GM12878 (cell line): ENCODE measurements around the gene NDC80. TPM values are rescaled to one million over a fixed set of nuclear protein-coding genes. Genes with fewer than 3 reads are reported as not detected.
"Not testable (repeated sequence)": the region's sequence is repeated elsewhere in the genome, so short reads cannot be mapped to it uniquely, and the experiment has no call there.

Experiments used
- ATAC-seq: fragments of 200-7000 bp; cut with Tn5 transposase; 3 replicates; pipeline ENCODE4 v1.9.1; 2020; ENCODE audit warnings: mild to moderate bottlenecking, moderate library complexity
- BruUV-seq: library from RNA; stranded (reverse); fragments of 400-500 nt; replicated peaks from 2 replicates; lab custom pipeline; 2021; lab: Mats Ljungman, UMichigan
- CTCF ChIA-PET: fragments of 300-600 bp; sonication (Branson Sonifier 250); formaldehyde crosslinking; extraction: SDS; loops from one replicate; lab custom pipeline; 2021; ENCODE audit warnings: inconsistent platforms; lab: Yijun Ruan, JAX
- POLR2A ChIA-PET: fragments of 350-600 bp; formaldehyde crosslinking; extraction: SDS; loops from one replicate; lab custom pipeline; 2021; ENCODE audit warnings: inconsistent platforms; lab: Charles Lee
- RAD21 ChIA-PET: fragments of 300-600 bp; sonication (Branson Sonifier 250); formaldehyde crosslinking; loops from one replicate; lab custom pipeline; 2023; ENCODE audit warnings: antibody characterized with exemption; ENCODE audit not compliant: unreplicated experiment; lab: Charles Lee
- SMC1A ChIA-PET: fragments of 300-600 bp; sonication (Branson Sonifier 250); formaldehyde crosslinking; loops from one replicate; lab custom pipeline; 2023; ENCODE audit not compliant: unreplicated experiment, uncharacterized antibody; lab: Charles Lee
- DNase-seq: peaks from one replicate; pipeline ENCODE4 v3.0.0-alpha.2; 2011; ENCODE audit warnings: low read depth, low spot score
- FAIRE-seq: peaks from 3 replicates; lab custom pipeline; 2011; peaks lifted over from hg19 to GRCh38; lab: Jason Lieb, UNC
- H2AFZ ChIP-seq: 2 replicates; pipeline ENCODE4 v1.6.0; 2011; ENCODE audit warnings: low read depth, low read length, control low read depth; ENCODE audit not compliant: control insufficient read depth
- H3K27ac ChIP-seq: 2 replicates; pipeline ENCODE4 v1.5.1; 2011; ENCODE audit warnings: control low read depth; ENCODE audit not compliant: control insufficient read depth, insufficient read depth
- H3K27me3 ChIP-seq, 2 experiments: replicated peaks in 1 of 2; 2 replicates each; pipeline versions ENCODE4 v1.6.0 to v1.6.1; 2011; ENCODE audit warnings: low read length in 1 of 2; ENCODE audit not compliant: control insufficient read depth in 2 of 2, insufficient read depth in 2 of 2
- H3K36me3 ChIP-seq, 2 experiments: 2 replicates each; pipeline ENCODE4 v1.5.1; 2011; ENCODE audit warnings: low read length in 1 of 2; ENCODE audit not compliant: control insufficient read depth in 2 of 2, insufficient read depth in 2 of 2
- H3K4me1 ChIP-seq: 2 replicates; pipeline ENCODE4 v1.6.1; 2011; ENCODE audit warnings: mild to moderate bottlenecking, low read length, moderate library complexity, mixed read lengths; ENCODE audit not compliant: control insufficient read depth, insufficient read depth
- H3K4me2 ChIP-seq: 2 replicates; pipeline ENCODE4 v1.6.0; 2011; ENCODE audit warnings: control low read depth; ENCODE audit not compliant: control insufficient read depth, insufficient read depth
- H3K4me3 ChIP-seq: fragments of 200-600 bp; sonication (generic); 2 replicates; pipeline ENCODE4 v1.5.1; 2016
- H3K79me2 ChIP-seq: 2 replicates; pipeline ENCODE4 v1.6.0; 2011; ENCODE audit warnings: low read length; ENCODE audit not compliant: control insufficient read depth, insufficient read depth
- H3K9ac ChIP-seq: 2 replicates; pipeline ENCODE4 v1.8.0; 2011; ENCODE audit warnings: low read length, control low read depth, mixed read lengths; ENCODE audit not compliant: control insufficient read depth, insufficient read depth
- H3K9me3 ChIP-seq: replicated peaks from 3 replicates; pipeline ENCODE4 v1.5.1; 2011; ENCODE audit warnings: mild to moderate bottlenecking, low read length; ENCODE audit not compliant: control insufficient read depth, insufficient read depth
- H4K20me1 ChIP-seq: 2 replicates; pipeline ENCODE4 v1.6.0; 2011; ENCODE audit not compliant: control insufficient read depth, insufficient read depth
- RAD21 ChIP-seq: IDR thresholded peaks from 2 replicates; pipeline ENCODE4 v1.6.1; 2011; ENCODE audit warnings: mild to moderate bottlenecking, low read depth, low read length, moderate library complexity; ENCODE audit not compliant: insufficient read depth
- SMC3 ChIP-seq: IDR thresholded peaks from 2 replicates; pipeline ENCODE4 v1.6.1; 2011; ENCODE audit warnings: low read length, improper control_type of control experiment, borderline replicate concordance
- WGBS: methylation state at CpG from one replicate; pipeline ENCODE4 v1.1.6; 2016; ENCODE audit warnings: low lambda C conversion rate; ENCODE audit not compliant: insufficient replicate concordance, insufficient coverage; ENCODE audit errors: missing lambda C conversion rate; 5-methylcytosine and 5-hydroxymethylcytosine counted together
- in situ Hi-C: fragments of 300-500 bp; cut with MboI; formaldehyde crosslinking; loops from 9 replicates; pipeline ENCODE4 v1.14.3; 2018; ENCODE audit warnings: mixed read lengths
- intact Hi-C: fragments of 100-400 bp; cut with micrococcal nuclease; formaldehyde crosslinking; loops from one replicate; pipeline ENCODE4 v1.14.2; 2022; ENCODE audit not compliant: unreplicated experiment
- polyA plus RNA-seq, 11 experiments: library from polyadenylated mRNA; depleted of rRNA in 4 of 11; unstranded in 6 of 11; stranded (reverse) in 5 of 11; fragments of >200 nt; fragmentation: Nextera tagmentation in 4 of 11; fragmentation: Illumina TruSeq in 1 of 11; extraction: Ambion mirVana in 4 of 11; extraction: Trizol in 1 of 11; gene quantifications; 1 replicate in 1 of 11; 2 replicates in 10 of 11; pipeline versions ENCODE4 v1.2.1 to v1.2.3, GENCODE V29; 2011 to 2016; ENCODE audit warnings: inconsistent platforms in 2 of 11, missing spikeins in 2 of 11, low read depth in 1 of 11
- total RNA-seq, 4 experiments: library from RNA; depleted of rRNA in 3 of 4; stranded (reverse); fragments of >200 nt in 3 of 4; fragmentation: Illumina TruSeq in 1 of 4; extraction: Trizol in 1 of 4; gene quantifications; 2 replicates each; pipeline versions ENCODE4 v1.2.1 to v1.2.3, GENCODE V29; 2013 to 2021
- TF ChIP-seq, protein P1 (sequence below), 3 experiments: IDR thresholded peaks in 2 of 3; conservative IDR thresholded peaks in 1 of 3; 2 replicates each; pipeline ENCODE4 v1.5.1; 2011; ENCODE audit warnings: low read depth in 3 of 3, low read length in 3 of 3, mild to moderate bottlenecking in 3 of 3, control low read depth in 2 of 3, moderate library complexity in 2 of 3, inconsistent platforms in 1 of 3, mixed read lengths in 1 of 3; ENCODE audit not compliant: control insufficient read depth in 2 of 3, insufficient read depth in 1 of 3; ENCODE audit errors: extremely low read depth in 1 of 3
- TF ChIP-seq, protein P2 (sequence below): fragments of 450-650 bp; IDR thresholded peaks from 2 replicates; pipeline ENCODE4 v1.6.1; 2017; ENCODE audit warnings: mild to moderate bottlenecking, moderate library complexity

The NDC80 gene
- total and polyA plus RNA-seq, 10 of the 15 experiments (the other 5 are each of a cell fraction or from before 2014, with no cell fraction given): 36.5 to 80.8 (median 54.7) TPM

- intact Hi-C loops: loop anchor here (1.0 to 10.0 kb wide), 4 partner anchors 205 to 955 kb away; no protein-coding TSS in a partner anchor
- WGBS: no CpG with 5 or more reads among the region's 3 CpGs
- H3K27ac ChIP-seq, BruUV-seq, in situ Hi-C loops, H3K27me3 ChIP-seq, DNase-seq, H3K4me2 ChIP-seq, H3K9ac ChIP-seq, H3K4me3 ChIP-seq, H4K20me1 ChIP-seq, H3K79me2 ChIP-seq, H3K36me3 ChIP-seq, H3K4me1 ChIP-seq, H2AFZ ChIP-seq, H3K9me3 ChIP-seq: not testable (repeated sequence)
- TF ChIP-seq, protein P1, sequence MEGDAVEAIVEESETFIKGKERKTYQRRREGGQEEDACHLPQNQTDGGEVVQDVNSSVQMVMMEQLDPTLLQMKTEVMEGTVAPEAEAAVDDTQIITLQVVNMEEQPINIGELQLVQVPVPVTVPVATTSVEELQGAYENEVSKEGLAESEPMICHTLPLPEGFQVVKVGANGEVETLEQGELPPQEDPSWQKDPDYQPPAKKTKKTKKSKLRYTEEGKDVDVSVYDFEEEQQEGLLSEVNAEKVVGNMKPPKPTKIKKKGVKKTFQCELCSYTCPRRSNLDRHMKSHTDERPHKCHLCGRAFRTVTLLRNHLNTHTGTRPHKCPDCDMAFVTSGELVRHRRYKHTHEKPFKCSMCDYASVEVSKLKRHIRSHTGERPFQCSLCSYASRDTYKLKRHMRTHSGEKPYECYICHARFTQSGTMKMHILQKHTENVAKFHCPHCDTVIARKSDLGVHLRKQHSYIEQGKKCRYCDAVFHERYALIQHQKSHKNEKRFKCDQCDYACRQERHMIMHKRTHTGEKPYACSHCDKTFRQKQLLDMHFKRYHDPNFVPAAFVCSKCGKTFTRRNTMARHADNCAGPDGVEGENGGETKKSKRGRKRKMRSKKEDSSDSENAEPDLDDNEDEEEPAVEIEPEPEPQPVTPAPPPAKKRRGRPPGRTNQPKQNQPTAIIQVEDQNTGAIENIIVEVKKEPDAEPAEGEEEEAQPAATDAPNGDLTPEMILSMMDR (IDR thresholded peaks at IDR 0.05 in 2 of 3, conservative IDR thresholded peaks at IDR 0.05 in 1 of 3; ENCODE audit: control insufficient read depth in 2 of 3, extremely low read depth in 1 of 3, insufficient read depth in 1 of 3, low read depth in 3 of 3, low read length in 3 of 3): peak; percentile 48 to 66 (median 53); a peak in 5 of 6 replicates
- TF ChIP-seq RAD21: peak; percentile 80
- TF ChIP-seq, protein P2, sequence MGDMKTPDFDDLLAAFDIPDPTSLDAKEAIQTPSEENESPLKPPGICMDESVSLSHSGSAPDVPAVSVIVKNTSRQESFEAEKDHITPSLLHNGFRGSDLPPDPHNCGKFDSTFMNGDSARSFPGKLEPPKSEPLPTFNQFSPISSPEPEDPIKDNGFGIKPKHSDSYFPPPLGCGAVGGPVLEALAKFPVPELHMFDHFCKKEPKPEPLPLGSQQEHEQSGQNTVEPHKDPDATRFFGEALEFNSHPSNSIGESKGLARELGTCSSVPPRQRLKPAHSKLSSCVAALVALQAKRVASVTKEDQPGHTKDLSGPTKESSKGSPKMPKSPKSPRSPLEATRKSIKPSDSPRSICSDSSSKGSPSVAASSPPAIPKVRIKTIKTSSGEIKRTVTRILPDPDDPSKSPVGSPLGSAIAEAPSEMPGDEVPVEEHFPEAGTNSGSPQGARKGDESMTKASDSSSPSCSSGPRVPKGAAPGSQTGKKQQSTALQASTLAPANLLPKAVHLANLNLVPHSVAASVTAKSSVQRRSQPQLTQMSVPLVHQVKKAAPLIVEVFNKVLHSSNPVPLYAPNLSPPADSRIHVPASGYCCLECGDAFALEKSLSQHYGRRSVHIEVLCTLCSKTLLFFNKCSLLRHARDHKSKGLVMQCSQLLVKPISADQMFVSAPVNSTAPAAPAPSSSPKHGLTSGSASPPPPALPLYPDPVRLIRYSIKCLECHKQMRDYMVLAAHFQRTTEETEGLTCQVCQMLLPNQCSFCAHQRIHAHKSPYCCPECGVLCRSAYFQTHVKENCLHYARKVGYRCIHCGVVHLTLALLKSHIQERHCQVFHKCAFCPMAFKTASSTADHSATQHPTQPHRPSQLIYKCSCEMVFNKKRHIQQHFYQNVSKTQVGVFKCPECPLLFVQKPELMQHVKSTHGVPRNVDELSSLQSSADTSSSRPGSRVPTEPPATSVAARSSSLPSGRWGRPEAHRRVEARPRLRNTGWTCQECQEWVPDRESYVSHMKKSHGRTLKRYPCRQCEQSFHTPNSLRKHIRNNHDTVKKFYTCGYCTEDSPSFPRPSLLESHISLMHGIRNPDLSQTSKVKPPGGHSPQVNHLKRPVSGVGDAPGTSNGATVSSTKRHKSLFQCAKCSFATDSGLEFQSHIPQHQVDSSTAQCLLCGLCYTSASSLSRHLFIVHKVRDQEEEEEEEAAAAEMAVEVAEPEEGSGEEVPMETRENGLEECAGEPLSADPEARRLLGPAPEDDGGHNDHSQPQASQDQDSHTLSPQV: peak; percentile 37; the same call in 1 of the 2 replicates
- TF ChIP-seq SMC3: peak; percentile 49; the same call in 1 of the 2 replicates
- SMC1A ChIA-PET: interaction anchor here (0.6 to 9.5 kb wide), 25 partner anchors 10 to 956 kb away, joined by 3 to 112 read pairs (median 4); no protein-coding TSS in a partner anchor
- RAD21 ChIA-PET: interaction anchor here (0.5 to 3.5 kb wide), 27 partner anchors 8 to 1677 kb away, joined by 3 to 69 read pairs (median 3); partner anchors contain the start of genes METTL4 and NDC80
- ATAC-seq: peak; percentile 66
- FAIRE-seq: peak; percentile 78
- CTCF ChIA-PET: interaction anchor here (0.6 to 3.6 kb wide), 45 partner anchors 10 to 1681 kb away, joined by 3 to 124 read pairs (median 4); no protein-coding TSS in a partner anchor
- POLR2A ChIA-PET: interaction anchor here (0.5 kb wide), 1 partner anchor 888 kb away, joined by 4 read pairs; no protein-coding TSS in a partner anchor
Observed at GRCh38 chr18:2541925-2542563, 29.3 kb upstream of the NDC80 start.
